NCI-H146 (cell line): Measurements from ENCODE around the gene SEC11A.
"Not testable (repeated sequence)": the region's sequence is repeated elsewhere in the genome, so short reads cannot be mapped to it uniquely, and the experiment has no call there.

Source experiments
- DNase-seq: peaks from one replicate; lab custom pipeline; 2025; lab: John Stamatoyannopoulos, UW

Gene SEC11A

DNA sequence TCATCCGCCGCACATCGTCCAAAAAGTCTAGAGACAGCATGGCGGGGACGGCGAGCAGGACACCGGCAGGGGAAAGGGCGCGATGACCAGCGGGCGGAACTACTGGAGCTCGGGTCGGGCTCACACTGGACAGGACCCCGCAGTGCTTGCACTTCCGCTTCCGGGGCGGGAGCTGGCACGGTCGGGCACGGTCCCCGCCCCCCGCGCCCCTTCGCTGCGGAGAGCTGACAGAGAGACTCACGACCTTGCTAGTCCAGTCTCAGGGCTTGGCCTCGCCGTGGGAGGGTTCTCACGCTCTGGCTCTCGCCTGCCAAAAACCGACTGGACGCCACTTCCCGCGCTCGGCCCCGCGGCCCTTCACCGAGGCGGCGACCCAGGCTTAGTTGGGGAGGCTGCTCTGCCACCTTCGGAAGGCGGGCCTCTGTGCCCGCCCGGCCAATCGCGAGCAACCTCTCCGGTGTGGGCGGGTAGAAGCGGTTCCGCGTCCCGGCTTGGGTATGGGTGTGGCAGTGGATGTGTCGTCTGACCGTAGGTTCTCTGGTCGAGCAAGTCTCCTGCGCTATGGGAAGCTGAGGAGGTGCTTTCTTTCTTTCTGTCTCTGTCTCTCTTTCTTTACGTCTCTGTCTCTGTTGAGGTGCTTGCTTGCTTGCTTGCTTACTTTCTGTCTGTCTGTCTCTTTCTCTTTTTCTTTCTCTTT, at the start of gene SEC11A:
Gene SEC11A (minus strand): TSS at position 104 of the 697 bp plus-strand sequence. CDS start 64 bp downstream, at position 40.
- DNase-seq: peak; percentile 89

DNA sequence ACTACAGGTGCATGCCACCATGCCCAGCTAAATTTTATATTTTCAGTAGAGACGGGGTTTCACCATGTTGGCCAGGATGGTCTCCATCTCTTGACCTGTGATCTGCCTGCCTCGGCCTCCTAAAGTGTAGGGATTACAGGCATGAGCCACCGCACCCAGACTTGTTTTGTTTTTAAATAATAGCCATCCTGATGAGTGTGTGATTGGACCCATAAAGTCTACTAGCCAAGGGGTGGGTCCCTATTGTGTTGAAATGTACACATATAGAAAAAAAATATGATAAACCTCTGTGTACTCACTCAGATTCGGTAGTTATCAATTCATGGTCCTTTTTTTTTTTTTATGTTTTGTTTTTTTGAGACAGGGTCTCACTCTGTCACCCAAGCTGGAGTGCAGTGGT, 49.7 kb upstream of the SEC11A start:
- no peak for DNase-seq

DNA sequence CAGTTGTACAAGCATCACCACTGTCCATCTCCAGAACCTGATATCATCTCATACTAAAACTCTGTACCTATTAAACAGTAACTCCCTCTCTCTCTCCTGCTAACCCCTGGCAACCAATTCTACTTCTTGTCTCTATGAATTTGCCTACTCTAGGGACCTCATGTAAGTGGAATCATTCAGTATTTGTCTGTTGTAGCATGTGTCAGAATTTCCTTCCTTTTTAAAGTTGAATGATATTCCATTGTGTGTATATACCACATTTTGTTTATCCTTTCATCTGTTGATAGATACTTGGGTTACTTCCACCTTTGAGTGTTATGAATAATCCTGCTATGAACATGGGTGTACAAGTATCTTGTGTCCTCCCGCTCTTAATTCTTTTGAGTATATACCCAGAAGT, 49.0 kb upstream of the SEC11A start:
- no peak for DNase-seq

DNA sequence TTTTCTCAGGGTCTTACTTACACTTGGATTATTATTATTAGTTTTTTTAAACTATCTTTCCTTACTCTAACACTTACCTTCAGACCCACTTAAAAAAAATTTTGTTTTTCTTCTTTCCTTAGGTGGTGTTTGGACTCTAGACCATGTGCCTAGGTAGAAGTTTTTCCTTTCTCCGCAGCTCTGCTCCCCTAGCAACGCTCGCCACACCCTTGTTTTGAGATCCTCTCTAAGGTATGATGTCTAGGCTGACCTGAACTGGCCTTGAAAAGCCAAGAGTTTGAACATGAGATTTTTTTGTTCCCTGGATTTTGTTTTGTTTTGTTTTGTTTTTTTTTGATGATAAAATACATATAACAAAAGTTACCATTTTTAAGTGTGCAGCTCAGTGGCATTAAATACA, 48.6 kb upstream of the SEC11A start:
- no peak for DNase-seq

DNA sequence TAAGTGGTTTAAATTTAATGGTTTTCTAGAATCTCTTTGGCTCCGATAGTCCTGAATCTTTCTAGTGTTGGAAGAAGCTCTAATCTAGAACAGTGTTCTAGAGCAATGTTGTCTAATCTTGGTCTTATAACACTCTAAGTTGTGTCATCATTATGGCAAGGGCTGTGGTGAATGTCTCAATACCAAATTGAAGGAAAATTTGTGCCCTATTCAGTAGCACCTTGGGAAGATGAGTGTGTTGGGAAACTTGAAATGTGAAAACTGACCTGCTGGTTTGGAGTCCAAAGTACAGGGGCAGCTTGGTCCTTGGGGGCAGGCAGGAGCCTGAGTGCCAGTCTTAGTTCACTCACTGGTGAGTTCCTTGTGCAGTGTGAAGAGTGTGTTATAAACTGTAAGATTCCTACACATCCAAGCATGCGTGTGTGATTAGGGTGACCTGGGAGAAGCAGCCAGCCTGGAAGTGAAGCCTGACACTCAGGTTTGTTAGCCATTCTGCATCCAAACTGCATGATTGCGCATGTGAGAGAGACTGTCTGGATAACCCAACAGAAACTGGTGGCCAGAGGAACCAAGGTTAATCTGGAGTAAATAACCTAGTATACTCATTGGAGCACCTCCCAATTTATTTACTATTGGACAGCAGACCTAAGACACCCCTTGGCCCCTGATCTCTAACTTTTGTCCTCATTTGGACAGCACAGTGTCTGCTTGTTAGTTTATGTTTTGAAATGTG, 47.1 kb upstream of the SEC11A start:
- no peak for DNase-seq

DNA sequence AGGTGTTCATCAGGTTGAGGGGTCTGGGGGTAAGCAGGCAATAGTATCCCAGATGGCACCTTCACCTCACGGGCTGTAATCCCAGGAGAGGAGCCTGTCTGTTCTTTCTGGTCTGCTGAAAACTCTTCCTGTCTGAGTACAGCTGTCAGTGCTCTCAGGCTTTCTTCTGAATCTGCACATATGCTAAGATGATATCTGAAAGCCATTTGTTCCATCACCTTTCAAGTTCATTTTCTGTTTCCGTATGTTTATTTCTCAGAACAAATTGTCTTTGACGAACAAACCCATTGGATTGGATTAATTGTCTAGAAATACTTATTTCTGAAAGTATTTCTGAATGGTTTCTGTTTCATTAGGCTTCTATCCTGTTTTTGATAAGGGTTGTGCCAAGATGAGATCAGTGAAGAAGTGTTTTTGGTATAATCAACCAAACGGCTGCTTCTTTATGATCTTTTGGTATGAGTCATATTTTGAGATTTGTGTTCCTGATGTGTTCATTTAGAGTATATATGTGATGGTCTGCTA, 45.7 kb upstream of the SEC11A start:
- no peak for DNase-seq

DNA sequence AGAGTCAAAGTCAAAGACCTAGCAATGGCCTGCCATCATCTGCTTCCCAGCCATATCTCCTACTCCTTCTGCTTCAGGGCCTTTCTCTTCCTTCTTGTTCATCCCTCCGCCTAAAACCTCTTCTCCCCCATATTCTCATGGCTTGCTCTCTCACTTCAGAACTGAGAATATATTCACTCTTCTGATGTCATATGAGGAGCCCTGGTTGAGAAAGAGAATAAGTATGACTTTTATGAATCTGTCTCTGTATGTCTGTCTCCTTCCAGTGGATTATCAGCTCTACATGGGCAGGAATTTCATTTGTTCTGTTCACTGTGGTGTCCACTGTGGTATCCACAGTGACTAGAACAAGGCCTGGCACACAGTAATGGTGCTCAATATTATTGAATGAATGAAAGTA, 44.3 kb upstream of the SEC11A start:
- DNase-seq: no peak

DNA sequence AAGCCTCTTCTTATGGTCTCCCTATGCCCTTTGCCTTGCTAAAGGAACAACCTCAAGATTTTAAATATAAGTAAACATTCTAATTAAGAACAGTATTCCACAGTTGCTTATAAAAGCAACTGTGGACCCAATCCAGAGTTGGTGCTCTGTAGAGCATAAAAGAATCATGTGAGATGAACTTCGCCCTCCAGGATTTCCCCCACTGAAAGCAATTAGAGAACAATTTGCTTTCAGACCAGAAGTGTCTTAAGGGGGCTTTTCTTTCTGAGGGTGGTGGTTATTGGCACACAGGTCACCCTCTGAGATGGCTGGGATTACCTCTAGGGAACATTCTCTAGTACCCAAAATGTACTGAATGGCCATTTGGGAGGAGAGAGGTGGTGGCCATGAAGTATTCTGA, 43.1 kb upstream of the SEC11A start:
- DNase-seq: no peak

DNA sequence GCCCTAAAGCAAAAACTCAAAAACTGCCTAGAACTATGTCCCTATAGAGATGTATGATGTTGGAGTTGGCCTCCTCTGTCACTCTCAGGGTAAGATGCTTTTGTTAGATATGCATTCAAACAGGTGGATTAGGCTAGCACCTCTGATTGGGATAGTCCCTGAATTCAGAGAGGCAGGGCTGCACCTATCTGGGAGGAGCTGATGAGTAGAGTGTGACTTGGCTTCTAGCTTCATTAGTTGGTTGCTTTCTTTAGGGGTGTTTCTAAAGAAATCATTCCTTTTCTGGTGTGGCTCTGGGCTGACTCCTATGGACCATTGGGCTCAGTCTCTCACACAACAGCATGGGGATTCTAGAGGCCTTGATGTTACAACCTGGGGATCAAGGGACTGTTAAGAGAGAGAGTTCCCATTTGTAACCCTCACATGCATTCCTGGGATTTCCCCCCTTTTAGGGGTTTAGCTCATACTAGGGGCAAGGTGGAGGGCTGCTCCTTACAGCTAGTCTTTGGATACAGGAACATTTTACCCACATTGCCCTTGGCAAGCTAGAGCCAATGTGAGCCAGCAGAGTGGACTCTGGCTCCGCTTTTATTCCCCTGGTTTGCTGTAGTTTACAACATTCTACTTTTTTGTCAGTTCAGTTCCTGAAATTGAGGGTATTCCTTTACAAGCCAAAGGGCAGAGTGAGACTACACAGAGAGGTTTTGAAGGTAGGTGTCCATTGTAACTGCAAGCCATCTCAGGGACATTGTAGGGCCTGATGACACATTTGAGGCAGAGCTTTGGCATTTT, 40.0 kb upstream of the SEC11A start:
- DNase-seq: no peak

DNA sequence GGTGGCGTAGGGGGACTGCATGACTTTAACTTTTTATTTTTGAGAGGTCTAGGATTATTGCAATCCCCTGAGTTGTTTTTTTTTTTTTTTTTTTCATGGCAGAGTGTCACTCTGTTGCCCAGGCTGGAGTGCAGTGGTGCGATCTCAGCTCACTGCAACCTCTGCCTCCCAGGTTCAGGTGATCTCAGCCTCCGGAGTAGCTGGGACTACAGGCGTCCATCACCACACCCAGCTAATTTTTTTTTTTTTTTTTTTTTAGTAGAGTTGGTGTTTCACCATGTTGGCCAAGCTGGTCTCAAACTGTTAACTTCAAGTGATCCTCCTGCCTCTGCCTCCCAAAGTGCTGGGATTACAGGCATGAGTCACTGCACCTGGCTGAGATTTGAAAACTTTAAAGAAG, 39.0 kb upstream of the SEC11A start:
- DNase-seq: not testable (repeated sequence)

DNA sequence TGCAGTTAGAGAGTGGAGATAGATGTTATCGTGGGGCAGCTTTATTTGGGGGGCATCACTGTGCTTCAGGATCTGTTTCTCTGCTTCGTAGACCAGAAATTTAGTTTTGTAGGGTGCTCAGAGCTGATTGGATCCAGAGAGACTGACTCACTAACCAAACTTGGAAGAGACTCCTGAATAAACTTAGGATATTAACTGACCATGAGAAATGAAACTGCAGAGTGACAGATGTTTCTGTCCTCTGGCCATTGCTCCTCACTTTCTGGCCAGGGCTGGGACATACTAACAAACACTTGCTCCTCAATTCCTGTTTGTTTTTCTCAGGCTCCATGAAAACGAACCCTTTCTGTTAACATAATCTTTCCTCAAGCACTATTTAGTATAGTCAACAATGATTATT, 36.8 kb upstream of the SEC11A start:
- DNase-seq: no peak

DNA sequence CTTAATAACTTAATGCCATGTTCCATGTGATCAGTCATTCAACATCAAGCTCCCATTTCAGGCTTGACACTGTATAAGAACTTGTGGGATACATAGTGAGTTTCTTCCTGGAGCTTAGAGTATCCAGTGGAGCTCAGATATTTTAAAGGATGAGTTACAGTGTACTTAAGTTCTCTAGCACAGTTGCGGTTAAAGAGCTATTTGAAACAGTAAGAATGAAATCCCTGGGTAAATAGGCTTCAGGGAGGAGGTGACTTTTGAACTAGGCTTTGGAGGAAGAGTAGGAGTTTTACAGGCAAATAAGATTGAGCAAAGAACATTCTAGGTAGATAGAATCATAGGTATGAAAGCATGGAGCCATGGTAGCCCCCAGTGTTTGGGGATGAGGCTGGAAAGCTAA, 36.3 kb upstream of the SEC11A start:
- DNase-seq: no peak

DNA sequence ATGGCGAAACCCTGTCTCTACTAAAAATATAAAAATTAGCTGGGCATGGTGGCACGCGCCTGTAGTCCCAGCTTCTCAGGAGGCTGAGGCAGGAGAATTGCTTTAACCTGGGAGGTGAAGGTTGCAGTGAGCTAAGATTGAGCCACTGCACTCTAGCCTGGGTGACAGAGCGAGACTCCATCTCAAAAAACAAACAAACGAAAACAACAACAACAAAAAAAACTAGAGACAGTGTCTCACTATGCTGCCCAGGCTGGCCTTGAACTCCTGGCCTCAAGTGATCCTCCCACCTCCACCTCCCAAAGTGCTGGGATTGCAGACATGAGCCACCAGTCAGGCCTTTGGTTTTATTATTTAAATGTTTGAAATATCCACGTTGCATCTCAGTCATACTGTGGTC, 35.8 kb upstream of the SEC11A start:
- not testable (repeated sequence) for DNase-seq

DNA sequence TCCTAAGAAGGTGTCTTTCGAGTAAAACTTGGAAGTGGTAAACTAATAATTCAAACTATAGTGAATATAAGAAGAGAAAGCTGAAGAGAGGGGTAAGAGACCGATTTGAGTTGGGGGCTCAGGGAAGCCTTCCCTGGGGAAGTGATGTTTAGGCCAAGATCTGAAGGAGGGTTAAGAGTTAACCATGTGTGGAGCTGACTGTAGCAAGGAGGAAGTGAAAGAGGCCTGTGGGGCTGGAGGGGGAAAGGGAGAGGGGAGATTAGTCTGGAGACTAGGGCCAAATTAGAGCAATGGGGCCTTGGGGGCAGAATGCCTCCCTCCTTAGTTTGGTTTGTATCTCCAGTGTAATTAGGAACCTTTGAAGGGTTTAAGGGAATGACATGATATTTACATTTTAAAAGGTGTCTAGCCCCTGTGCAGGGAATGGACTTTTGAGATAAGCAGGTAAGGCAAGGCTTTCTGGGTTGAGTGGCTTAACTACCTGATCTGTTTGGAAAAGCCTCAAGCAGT, 34.7 kb upstream of the SEC11A start:
- no peak for DNase-seq

DNA sequence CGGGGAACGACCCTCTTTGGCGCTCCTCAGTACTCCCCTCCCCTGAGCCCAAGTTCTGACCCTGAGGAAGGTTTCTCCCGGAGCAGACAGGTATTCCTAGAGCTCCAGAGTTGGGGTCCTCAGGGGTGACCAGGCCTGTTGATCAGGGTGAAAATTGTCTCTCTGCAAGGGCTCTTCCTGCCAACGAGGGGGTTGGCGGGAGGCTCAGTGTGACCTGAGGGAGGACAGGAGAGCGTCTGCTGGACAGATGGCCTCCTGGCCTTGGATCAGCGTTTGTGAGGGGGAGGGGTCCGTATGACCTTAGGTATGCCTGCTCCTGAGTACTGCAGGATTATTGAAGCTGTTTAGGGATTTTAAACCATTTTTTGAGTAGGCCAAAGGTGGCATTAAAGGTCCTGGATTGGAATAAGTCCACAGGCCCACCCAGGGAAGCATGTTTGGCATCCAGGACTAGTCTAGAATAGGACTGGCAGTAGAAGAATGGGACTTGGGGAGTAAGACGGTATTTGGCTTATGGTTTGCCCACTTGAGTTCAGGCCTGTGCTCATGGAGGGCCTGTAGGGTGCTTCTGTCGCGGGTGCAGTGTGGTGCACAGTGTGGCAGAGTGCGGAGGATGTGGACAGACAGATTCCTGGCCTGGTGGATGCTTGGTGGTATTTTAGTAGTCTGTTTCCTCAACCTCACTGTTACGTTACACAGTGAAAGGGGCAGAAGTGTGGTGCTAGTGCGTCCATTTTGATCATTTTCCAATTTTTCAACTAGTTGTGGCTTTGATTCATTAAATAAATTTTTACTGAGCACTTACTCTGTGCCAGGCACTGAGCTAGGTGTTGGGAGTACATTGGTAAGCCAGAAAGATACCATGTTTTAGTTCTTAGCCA, 33.4 kb upstream of the SEC11A start:
- DNase-seq: peak; percentile 23

DNA sequence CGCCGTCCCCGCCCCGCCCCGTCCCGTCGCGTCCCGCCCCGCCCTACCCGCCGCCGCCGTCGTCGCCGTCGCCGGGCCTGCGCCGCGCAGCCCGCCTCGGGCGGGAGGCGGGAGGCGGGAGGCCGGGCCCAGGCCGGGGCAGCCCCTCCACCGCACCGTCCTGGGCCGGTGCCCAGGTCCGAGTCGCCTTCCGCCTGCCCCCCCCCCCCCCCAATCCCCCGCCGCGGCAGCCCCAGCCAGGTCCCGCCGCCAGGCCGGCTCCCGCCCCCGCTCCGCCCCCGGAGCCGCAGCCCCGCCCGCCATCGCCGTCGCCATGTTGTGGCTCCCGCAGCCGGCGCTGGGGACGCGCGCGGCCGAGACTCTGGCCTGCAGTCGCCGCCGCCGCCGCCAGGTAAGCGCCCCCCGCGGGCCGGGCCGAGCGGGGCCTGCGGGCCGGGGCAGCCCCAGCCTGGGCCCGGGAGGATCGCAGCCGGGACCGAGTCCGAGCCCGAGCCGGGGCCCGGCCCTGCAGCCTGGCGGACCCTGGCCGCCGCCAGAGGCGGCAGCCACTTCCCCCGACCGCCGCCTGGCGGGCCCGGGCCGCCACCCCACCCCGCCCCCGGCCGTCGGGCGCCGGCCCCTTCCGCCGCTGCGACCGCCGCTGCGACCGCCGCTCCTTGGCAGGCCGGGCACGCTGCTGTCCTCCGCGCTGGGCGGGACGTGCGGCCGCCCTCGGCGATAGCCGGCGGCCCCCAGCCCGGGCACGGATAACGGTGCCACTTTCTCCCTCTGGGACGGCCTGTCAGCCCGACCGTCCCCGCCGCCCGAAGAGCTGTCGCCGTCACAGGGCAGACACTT, 32.6 kb upstream of the SEC11A start, which contains the start of gene ZNF592:
Gene ZNF592 (plus strand): TSS at position 319 of the 837 bp plus-strand sequence. CDS start 34,084 bp downstream, outside the sequence.
- peak; percentile 63 for DNase-seq

DNA sequence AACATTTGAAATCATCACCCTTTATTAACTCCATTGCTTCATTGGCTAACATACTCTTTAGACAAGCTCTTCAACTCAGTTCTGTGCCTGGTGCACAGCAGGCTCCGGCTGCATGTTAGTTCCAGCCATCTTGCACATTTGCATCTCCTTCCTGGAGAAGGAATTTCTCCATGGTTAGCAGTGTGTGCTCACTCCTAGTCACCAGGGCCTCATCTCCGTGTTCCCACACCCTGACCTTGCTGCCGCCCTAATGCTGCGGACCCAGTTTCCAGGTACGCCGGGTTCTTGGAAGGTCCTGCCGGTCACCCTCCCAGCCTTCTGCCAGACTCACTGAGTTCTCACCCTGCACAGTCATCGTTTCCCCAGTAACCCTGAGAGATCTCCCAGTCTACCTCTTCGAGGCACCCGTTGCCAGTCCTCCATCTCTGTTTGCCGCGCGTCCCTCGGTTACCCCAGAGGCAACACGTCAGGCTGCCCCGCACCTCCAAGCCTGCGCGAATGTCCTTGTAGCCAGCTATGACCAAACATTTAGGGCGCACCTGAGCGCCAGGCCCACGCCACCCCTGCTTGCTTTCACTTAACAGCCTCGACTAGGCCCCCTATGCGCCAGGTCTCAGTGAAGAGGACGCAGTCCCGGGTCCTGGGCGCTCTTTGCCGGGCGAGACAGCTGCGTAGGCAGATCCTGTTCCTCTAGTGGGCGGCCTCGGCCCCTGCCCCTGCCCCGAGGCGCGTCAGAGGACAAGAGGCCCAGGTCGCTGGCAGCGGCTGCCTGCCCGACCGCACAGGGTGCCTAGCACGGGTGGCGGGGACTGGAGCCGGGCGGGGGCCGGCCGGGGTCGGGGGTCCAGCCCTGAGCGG, 31.7 kb upstream of the SEC11A start:
- peak; percentile 61 for DNase-seq

DNA sequence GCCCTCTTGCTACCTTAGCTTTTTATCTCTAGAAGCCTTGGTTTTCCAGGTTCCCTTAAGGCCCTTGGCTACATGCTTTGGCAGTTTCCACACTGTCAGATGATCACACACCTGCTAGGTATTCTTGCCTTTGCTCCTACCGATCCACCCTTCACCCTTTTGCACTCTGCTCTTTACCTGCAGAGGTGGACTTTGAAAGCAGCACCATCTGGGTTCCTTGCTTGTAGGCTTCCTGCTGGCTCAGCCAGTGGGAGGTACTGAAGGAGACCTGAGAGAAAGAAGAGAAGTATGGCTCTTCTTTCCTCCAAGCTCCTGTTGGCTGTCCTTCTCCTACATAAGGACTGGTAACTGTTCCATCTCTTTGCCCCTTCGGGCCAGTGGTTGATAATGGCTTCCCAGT, 25.2 kb upstream of the SEC11A start:
- no peak for DNase-seq

DNA sequence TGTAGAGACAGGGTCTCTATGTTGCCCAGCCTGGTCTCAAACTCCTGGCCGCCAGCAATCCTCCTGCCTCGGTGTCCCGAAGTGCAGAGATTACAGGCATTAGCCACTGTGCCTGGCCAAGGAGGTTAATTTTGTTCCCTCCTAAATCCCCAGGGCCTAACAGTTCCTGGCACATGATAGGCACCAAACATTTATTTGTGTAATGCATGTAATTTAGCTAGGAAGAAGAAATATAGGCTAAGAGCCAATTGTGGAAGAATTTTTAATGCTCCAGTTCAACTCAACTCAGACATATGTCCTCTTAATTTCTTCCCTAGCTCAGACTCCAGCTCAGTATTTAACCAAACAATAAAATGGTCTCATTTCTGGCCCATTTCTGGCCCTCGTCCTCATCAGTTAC, 24.8 kb upstream of the SEC11A start:
- no peak for DNase-seq
